Hematopoietic multipotent progenitor cell treated with erythropoietin and hydrocortisone succinate and interleukin-3 and kit ligand, for 6 days (in vitro differentiated cells): ENCODE results near the gene RP9.

Experiments
- DNase-seq: peaks from one replicate; pipeline ENCODE4 v3.0.0-alpha.2; 2015

RP9 gene, protein sequence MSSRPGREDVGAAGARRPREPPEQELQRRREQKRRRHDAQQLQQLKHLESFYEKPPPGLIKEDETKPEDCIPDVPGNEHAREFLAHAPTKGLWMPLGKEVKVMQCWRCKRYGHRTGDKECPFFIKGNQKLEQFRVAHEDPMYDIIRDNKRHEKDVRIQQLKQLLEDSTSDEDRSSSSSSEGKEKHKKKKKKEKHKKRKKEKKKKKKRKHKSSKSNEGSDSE

DNA sequence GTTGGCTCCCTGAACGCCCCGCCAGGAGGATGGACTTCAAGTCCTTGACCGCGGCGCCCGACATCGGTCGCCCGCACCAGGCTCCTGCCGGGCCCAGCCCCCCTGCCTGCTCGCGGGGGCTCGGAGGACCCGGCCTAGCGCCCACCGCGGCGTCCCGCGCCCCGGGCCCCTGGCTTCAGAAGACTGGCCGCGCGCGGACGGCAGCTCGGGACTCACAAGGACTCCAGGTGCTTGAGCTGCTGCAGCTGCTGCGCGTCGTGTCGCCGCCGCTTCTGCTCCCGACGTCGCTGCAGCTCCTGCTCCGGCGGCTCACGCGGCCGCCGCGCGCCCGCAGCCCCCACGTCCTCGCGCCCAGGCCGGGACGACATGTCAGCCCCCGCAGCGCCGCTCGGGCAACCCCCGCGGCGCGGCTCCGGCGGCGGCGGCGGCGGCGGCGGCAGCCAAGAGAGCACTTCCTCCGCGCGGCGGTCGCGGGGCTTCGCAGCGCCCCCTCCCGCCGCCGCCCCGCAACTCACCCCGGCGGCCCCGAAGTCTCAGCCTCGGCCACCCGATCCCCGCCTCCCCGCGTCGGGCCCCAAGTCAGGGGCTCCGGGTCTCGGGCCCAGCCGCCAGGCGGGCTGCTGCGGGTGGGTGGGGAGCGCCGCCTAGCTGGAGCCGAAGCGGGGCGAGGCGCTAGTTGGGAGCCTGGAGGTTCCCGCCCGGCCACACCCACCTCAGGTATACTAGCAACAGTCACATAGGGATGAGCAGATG, at the start of gene RP9:
Gene RP9 (minus strand): TSS at position 400 of the 753 bp plus-strand sequence. CDS start 32 bp downstream, at position 368.
- peak; percentile 77 for DNase-seq

DNA sequence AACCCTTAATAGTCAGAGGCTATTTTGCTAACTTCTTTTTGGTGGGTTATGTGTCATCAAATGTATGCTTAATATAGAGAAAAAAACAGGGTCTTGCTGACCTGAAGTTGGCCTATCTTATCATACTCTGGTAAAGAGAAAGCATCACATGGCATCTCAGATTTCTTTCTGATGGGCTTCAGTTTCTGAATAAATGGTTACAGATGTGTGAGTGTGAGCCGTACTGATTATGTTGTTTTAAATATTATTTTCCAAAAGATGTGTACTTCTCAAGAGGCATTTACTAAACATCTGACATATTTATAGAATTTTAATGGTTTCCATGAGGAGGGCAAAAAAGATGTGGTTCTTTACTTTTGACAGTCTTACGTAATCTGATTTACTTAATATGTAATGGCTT, 48.6 kb upstream of the RP9 start:
- no peak for DNase-seq

DNA sequence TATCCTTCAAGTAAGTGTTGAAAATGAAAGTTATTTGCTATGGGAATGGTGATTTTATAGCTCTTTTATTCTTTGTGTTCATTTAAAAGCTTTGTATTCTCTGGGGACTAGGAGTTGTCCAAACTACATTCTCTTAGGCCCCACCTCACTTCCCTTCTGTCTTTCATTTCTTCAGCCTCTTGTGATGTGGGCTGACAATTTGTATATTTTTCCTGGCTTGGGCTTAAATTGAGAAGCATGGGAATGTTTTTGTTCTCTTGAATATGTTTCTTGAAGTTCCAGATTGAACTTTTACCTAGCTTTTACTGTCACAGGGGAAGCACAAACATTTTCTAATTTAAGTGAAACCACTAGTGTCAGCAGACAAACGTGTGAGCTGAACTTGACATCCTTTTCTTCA, 48.1 kb upstream of the RP9 start:
- DNase-seq: no peak

DNA sequence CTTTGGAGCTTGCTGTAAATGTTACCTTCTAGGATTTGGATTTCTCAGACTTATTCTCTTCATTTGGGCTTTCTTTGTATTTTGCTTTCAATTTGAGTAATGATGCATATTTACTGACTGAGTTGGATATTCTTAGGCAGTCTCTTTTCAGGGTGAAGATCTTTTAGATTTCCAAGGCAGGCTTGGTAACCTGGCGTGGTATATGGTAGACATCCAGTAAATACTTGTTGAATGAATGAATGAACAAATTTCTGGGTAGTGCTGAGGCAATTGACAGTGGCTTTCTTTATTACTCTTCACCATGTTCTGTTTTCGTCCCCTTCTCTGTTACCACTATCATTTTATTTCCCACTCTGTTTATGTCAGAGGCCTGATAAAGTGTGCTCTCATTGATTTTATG, 47.2 kb upstream of the RP9 start:
- no peak for DNase-seq

DNA sequence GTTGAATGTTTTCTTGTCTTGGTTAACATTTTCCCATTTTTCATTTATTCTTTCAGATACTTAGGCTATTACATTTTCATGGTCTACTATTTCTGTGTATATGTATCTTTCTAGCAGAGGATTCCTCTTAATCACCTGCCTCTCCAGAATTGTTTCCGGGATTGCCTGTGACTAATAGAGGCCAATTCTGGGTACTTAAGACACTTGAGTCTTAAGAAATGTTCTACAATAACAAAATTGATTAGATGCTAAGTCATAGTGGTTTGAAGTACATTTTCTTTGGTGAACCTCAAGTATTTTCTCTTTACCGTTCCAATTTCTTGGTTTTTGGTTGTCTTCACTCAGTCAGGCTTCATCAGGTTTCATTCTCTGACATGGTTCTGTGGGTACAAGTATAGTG, 46.6 kb upstream of the RP9 start:
- no peak for DNase-seq

DNA sequence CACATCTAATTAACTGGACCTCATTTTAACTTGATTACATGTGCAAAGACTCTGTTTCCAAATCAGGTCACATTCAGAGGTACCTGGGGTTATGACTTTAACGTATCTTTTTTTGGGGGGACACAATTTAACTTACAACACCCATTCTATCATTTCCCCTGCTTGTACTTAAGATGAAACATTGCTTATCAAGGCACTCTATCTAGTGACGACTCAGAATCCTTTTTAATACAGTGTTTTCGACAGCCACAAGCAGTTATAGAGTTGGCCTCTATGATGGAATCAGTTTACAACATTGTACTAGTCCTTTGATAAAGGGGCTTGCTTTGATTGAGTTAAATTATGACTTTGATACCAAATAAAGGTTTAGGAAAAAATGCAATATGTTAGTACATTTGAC, 42.9 kb upstream of the RP9 start:
- no peak for DNase-seq

DNA sequence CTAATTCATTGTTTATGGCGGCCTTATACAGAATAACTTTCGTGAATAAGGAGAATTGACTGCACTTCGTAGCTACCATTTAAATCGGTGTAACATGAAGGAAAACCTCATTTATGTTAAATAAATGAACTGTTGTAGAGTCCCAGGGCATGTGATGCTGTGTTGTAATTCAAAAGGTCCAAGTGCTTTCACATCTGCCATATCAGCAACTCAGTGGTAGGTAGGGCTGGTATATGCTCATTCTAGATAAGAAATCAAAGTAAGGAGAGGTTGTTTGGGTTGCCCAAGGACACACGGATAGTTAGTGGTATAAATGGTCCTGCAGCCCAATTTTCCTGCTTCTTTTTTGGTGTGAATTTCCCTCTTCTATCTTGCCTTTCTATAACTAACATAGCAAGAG, 36.0 kb upstream of the RP9 start:
- peak; percentile 48 for DNase-seq

DNA sequence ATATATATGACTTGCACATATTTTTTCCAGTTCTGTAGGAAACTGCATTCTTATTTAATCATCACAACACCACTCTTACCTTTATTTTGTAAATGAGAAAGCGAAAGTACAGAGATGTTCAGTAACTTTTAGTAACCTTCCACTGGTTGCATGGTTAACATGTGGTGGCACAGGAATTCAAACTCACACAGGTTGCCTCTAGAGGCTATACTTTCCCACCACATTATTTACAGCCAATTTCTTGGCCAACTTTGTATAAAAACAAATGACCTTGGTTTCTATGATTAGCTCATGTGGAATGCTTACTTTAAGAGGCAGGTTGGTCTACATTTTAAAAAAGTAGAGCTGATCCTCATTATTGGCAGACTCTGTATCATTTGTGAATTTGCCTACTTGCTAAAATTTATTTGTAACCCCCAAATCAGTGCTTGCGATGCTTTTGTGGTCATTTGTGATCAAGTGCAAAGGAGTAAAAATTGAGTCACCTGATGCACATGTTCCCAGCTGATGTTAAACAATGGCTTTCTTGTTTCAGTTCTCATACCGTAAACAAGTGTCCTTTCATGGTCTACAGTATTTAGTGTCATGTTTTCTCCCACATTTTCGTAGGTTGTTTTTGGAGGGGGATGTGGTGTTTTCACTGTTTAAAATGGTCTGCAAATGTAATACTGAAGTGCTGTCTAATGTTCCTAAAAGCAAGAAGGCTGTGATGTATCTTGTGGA, 35.0 kb upstream of the RP9 start:
- no peak for DNase-seq

DNA sequence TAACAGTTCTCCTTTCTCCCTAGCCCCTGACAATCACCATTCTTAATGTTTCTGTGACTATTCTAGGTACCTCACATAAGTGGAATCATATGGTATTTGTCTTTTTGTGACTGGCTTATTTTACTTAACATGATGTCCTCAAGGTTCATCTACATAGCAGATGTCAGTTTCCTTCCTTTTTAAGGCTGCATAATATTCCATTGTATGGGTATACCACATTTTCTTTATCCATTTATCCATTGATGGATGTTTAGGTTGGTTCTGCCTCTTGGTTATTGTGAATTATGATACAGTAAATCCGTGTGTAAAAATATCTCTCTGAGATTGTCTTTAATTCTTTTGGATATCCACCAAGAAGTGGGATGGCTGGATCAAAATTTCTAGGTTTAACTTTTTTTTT, 33.4 kb upstream of the RP9 start:
- DNase-seq: no peak

DNA sequence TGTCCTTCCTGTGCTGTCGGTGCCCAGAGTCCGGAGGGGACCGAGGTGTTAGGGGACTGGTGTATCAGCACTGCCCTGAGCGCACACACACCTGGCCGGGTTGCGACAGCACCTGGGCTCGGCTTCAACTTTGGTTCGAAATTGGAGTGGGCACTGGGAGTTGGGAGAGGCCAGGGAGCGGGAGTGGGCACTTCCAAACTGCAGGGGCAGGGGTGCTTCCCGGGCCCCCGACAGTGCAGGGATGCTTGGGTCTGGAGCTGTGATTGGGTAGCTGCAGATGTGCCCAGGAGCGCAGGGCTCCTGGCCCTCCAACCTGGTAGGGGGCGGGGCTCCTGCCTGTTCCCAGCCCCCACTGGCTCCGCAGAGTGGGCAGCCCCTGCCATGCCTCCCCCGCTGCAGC, 27.9 kb upstream of the RP9 start:
- DNase-seq: no peak

DNA sequence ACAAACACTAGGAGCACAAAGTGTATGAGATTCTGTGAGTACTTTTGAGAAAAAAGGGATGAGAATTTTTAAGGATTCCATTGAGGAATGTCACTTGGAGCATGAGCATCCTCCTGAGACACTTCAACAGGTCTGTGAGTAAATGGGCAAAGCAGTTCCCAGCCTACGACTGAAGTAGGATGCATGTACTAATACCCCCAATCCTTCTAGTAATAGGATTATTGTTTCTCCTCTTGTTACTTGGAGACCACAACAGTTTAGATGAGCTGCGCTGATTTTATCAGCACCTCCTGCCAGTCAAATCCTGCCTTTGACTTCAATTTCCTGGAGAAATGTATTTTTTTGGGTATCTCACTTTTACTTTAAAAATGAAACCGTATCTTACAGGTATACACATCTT, 21.0 kb upstream of the RP9 start:
- peak; percentile 9 for DNase-seq

DNA sequence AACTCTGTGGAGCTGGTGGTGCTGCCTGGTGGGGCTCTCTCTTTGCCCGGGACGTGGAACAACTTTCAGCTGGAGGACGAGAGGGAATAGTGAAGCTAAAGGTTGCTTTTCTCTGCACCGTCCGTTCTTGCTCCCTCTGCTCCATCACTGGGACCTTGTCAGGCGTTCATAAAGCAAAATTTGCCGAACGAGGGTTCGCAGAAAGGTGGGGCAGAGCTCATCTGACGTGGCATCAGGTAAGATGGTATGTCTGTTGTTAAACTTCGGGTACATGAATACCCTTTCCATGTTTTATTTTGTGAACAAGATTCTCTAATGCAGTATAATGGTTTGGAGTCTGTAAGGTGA, 20.6 kb upstream of the RP9 start:
- peak; percentile 16 for DNase-seq

DNA sequence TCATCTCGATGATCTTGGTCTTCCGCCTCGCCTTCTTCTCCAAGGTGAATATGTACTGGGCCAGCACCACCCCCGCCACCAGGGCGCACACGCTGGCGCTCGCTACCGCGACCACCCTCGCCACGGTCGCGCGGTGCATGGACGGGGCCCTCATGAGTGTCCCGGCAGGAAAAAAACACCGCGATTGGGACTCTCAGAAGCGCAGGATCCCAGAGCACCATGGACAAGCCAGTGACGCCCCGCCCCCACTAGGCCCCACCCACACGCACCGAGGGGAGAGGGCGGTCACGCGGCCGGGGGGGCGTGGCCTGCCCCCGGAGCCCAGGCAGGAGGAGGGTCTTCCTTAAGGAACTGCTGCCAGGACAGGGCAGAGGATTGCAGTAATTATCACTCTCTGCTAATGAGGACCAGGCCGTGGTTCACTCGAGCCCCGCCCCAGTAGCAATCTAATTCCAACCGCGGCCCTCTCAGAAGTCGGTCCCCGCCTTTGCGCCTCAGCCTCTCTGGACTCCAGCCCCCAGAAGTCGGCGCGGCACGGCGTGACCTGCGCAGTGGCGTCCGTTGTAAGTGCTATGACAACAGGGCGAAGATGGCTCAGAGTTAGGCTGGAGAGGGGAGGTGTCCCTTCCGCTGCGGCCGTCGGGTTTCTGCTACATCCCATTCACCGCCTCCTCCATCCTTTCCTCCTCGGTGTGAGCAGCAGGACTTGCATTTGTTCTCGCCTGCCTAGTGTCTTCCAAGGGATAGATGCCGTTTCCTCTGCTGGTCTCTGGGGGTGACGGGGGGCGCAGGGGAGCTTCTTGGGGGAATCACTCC, 20.0 kb upstream of the RP9 start, which contains the start of gene BBS9:
Gene BBS9 (plus strand): TSS at position 575 of the 816 bp plus-strand sequence. CDS start 16,689 bp downstream, outside the sequence.
- DNase-seq: peak; percentile 98

DNA sequence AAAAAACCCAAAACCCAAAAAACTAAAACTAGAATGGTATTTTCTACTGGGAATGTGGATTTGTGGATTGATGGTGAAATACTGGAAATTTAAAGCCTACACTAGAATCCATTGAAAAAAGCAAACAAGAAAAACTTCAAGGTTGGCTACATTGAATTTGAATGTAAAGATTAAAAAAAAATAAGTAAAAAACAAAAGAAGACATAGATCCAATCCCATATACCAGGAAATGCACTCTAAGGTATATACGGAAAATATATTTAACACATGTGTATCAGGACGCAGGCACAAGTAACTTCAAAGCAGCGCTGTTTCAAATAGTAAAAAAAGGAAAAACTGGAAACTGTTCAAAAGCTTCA, 19.4 kb upstream of the RP9 start:
- no peak for DNase-seq

DNA sequence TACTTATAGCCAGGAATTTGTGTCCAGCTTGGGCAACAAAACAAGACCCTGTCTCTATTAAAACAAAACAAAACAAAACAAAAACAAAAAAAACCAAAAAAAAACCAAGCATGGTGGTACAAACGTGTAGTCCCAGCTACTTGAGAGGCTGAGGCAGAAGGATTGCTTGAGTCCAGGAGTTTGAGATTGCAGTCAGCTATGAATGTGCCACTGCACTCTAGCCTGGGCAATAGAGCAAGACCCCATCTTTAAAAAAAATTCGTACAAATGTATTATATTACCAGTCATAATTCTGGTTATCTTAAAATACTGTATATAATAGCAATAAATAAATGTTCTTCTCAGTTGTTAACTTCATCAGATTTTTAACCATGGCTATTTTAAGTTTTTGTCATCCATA, 17.9 kb upstream of the RP9 start:
- no peak for DNase-seq

DNA sequence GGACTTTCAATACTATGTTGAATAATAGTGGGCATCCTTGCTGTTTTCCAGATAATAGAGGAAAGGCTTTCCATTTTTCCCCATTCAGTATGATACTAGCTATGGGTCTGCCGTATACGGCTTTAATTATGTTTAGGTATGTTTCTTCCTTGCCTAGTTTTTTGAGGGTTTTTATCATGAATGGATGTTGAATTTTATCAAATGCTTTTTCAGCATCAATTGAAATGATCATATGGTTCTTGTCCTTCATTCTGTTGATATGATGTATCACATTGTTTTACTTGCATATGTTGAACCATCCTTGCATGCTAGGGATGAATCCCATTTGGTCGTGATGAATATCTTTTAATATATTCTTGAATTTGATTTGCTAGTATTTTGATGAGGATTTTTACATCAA, 9.2 kb upstream of the RP9 start:
- no peak for DNase-seq

DNA sequence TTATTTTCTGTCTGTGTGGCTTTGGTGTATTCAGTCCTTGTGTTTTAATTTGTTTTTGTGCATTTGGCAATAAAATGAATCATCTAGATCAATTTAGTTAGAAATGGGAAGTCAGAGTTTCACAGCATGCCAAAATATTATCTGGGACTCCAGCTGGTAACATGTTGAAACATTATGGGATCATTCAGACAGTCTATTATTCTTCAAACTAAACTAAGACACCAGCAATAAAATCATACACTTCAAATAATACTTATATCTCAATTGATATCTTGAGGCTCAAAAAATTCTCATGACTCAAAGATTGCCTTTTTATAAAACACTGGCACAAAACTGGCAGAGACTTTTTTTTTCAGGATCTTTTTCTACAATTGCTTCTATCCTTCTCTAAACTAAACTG, 5.8 kb upstream of the RP9 start:
- DNase-seq: no peak

DNA sequence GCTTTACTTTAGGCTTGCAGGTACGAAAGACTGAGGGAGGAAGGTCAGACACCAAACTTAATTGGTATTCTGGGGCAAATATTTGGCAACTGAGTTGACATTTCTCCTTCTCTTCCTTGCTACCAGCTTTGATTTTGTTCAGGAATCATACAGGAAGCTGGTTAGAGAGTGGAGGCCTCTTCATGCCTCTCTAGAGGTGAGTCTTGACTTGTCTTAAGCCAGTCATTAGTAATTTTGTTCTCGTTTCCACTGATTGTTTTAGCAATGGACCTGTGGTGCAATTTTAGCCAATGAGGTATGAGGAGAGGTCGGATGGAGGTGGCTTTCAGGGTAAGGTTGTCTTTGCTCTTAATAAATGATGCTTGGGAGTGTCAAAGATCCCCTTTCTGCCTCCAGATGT, 2.4 kb upstream of the RP9 start:
- no peak for DNase-seq

DNA sequence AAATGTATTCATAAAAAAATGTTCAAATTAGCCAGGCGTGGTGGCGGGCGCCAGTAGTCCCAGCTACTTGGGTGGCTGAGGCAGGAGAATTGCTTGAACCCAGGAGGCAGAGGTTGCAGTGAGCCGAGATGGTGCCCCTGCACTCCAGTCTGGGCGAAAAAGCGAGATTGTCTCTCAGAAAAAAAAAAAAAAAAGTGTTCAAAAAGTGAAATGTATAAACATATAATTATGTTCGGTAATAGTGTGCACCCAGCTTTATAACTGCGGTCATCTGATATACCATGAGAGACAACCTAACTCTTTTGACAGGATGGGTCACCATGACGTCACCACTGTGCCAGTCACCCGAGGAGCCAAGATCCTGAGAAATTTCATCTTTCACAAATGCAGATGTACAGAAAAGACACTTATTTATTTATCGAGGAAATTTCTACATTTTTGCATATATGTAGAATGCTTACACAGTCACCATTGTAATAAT, 594 bp upstream of the RP9 start:
- DNase-seq: peak; percentile 27

DNA sequence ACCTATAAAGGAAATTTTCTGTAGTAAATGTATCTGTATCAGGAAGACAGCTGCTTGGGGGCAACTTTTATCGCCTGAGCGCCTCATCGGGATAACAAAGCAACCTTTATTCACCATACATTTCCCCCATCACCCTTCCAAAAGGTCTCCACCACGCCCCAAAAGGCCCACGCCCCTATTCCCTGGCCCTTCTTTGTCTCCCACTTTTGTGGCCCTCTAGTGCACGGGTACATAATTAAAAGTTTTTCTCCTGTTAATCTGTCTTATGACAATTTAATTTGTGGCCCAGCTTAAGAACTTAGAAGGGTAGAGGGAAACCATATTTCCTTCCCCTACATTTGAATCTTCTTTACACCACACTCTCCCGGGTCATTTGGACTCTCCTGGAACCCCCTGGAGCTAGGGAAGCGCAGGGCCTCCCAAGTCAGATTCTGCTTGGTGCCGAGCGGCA, 625 bp downstream of the RP9 start:
- peak; percentile 78 for DNase-seq

DNA sequence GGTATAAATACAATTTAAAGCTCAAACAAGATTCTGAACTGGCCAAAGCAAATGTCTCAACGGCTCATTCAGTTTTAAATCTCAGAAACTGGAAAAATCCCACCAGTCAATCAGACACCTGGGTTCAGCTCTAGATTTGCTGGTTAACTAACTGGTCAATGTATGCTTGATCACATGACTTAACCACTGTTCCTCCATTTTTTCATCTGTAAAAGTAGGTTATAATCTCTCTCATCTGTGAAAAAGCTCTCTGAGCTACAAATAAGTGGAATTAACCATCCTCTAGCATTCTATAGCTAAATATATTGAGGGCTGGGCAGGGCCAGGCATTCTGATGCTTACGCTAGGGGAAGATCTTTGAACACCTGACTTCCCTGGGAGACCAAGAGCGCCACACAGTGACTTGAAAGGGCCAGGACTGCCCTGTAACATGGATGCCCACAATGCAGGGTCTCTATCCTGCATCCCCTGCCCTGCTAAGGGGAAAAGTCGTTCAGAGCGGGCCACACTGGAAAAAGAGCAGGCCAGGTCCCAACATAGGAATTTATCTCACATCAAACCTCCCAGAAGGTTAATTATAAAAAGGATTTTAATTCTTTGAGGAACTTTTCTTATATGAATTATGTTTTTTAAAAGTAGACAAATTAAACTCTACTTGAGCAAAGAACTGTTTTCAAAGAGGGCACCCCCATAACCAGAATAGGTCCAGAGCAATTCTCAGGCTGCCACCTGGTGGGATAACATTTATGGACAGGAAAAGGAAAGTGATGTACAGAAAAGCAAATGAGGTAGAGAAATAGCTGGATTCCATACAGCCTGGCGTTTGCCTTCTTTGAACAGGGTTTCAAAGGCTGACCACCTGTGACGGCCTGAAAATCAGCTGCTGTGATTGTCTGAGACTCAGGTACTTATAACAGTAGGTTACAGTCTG, 1.8 kb downstream of the RP9 start:
- peak; percentile 66 for DNase-seq

DNA sequence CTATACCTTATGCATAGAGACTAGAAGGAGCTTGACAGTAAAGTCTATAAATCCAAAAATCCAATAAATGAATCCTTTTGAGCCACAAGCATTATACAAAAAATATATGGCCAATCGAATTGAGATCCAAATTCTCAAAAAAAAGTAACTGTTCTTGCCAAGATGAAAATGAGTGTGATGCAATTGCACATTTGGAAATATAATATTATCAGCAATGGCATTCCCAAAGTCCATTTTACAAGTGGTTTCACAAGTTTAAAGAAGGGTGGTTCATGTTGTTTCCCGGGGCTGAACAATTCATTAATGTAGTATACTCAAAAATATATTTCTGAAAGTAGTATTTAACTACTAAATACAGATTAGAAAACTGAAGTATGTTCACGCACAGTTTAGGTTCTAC, 7.3 kb downstream of the RP9 start:
- no peak for DNase-seq
